ENCODE data around the gene IGFBP1.

IGFBP1 gene

DNA sequence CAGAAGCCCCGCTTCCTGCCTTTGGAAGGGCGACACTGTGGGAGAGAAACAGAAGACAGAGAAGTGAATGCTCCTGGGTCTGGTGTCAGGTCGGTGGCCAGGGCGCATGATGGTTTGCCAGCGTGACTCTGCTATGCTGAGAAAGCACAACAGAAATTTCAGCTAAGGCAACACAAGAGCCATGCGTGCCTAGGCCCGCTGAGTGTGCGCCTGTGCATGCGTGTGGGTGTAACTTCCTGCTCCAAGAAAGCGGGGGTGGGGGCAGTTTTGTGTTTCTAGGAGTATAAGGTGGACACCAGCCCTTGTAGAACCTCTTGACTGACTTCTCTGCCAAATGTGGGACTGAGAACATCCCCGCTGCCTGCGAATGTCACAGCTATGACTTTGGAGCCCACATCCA, 26.6 kb downstream of the IGFBP1 start:
- Histone ChIP-seq H3K9ac (ENCODE audit: low read depth, low read length, poor library complexity) (no peak overlapping the region), H3K14ac (ENCODE audit: low read length) (no peak overlapping the region), H3K79me1 (ENCODE audit: low read depth, low read length) (no peaks in the 10 kb centered on the region), H2AK5ac (ENCODE audit: low read depth, low read length) (no peak overlapping the region), H2AFZ (ENCODE audit: low read length) (no peak overlapping the region), H3K27me3 (ENCODE audit: control insufficient read depth in 3 of 3, insufficient read depth in 3 of 3, low read depth in 1 of 3, low read length in 3 of 3) (peaks cover 0 to 16% (median 2%) of the 10 kb centered on the region in 3 experiments), H3K4me1 (ENCODE audit: control insufficient read depth in 2 of 2, insufficient read depth in 1 of 2, low read depth in 1 of 2, low read length in 2 of 2) (peaks cover 0 to 10% of the 10 kb centered on the region in 2 donors), H3K36me3 (replicated peaks in 1 of 2; ENCODE audit: control insufficient read depth in 2 of 2, insufficient read depth in 2 of 2, low read length in 2 of 2) (peaks cover 31 to 49% of the 10 kb centered on the region in 2 donors), H3K4me3 (ENCODE audit: low read length in 2 of 2) (no peak overlapping the region), H2BK12ac (ENCODE audit: low read length) (no peak overlapping the region), H2BK120ac (ENCODE audit: low read depth, low read length) (no peak overlapping the region), H2BK5ac (ENCODE audit: low read length) (no peak overlapping the region), H4K91ac (ENCODE audit: low read depth, low read length, poor library complexity) (no peak overlapping the region), H3K4ac (ENCODE audit: low read length) (no peak overlapping the region), H3K27ac (replicated peaks; ENCODE audit: low read length) (no peak overlapping the region), H3K23ac (ENCODE audit: low read depth, low read length, poor library complexity) (no peak overlapping the region), H2BK15ac (ENCODE audit: low read length) (no peak overlapping the region), H3K9me3 (replicated peaks in 1 of 2; ENCODE audit: control insufficient read depth in 2 of 2, insufficient read depth in 1 of 2, low read depth in 1 of 2, low read length in 2 of 2) (no peaks in the 10 kb centered on the region), H4K8ac (ENCODE audit: low read depth, low read length) (no peak overlapping the region), H3K4me2 (ENCODE audit: insufficient read depth, low read length, poor library complexity, severe bottlenecking) (no peak overlapping the region), H3K18ac (ENCODE audit: low read length) (no peak overlapping the region)
- no peak for DNase-seq (ENCODE audit: low spot score)
- no CpG with 5 or more reads among the region's 12 CpGs for WGBS, 2 donors (ENCODE audit: extremely low coverage in 2 of 2, insufficient read length in 2 of 2, insufficient replicate concordance in 1 of 2)

DNA sequence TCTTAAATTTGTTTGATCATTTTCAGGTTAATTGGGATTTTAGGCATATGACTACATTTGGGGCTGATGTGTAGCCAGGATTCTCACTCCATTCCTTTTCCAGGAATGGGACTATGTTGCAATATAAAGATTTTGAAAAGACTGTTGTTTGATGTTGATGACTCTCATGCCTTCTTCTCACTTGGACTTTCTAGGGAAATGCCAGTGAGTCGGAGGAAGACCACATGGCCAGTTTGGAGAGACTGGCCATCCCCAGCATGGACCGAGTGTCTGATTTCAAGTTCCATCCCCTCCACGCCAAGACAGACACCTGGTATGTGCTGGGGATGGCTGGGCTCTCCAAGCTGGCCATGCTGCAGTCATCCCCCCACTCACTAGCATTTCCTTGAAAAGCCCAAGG, 27.3 kb downstream of the IGFBP1 start:
- no peak overlapping the region for H3K14ac ChIP-seq (ENCODE audit: low read length)
- no peak overlapping the region for H2BK12ac ChIP-seq (ENCODE audit: low read length)
- no peak for DNase-seq (ENCODE audit: low spot score)
- no peak overlapping the region for H3K27ac ChIP-seq (replicated peaks; ENCODE audit: low read length)
- H3K79me1 ChIP-seq (ENCODE audit: low read depth, low read length) = no peaks in the 10 kb centered on the region
- H3K27me3 ChIP-seq (ENCODE audit: control insufficient read depth in 3 of 3, insufficient read depth in 3 of 3, low read depth in 1 of 3, low read length in 3 of 3) = peaks cover 0 to 21% (median 9%) of the 10 kb centered on the region in 3 experiments
- peaks cover 31 to 49% of the 10 kb centered on the region in 2 donors for H3K36me3 ChIP-seq (replicated peaks in 1 of 2; ENCODE audit: control insufficient read depth in 2 of 2, insufficient read depth in 2 of 2, low read length in 2 of 2)
- no CpG with 5 or more reads among the region's 3 CpGs for WGBS, 2 donors (ENCODE audit: extremely low coverage in 2 of 2, insufficient read length in 2 of 2, insufficient replicate concordance in 1 of 2)
- no peak overlapping the region for H3K4me2 ChIP-seq (ENCODE audit: insufficient read depth, low read length, poor library complexity, severe bottlenecking)
- H3K18ac ChIP-seq (ENCODE audit: low read length) = no peak overlapping the region
- no peak overlapping the region for H3K9ac ChIP-seq (ENCODE audit: low read depth, low read length, poor library complexity)
- no peak overlapping the region for H3K4ac ChIP-seq (ENCODE audit: low read length)
- H3K4me3 ChIP-seq (ENCODE audit: low read length in 2 of 2) = no peak overlapping the region
- H4K91ac ChIP-seq (ENCODE audit: low read depth, low read length, poor library complexity) = no peak overlapping the region
- no peak overlapping the region for H4K8ac ChIP-seq (ENCODE audit: low read depth, low read length)
- H3K9me3 ChIP-seq (replicated peaks in 1 of 2; ENCODE audit: control insufficient read depth in 2 of 2, insufficient read depth in 1 of 2, low read depth in 1 of 2, low read length in 2 of 2) = no peaks in the 10 kb centered on the region
- H3K4me1 ChIP-seq (ENCODE audit: control insufficient read depth in 2 of 2, insufficient read depth in 1 of 2, low read depth in 1 of 2, low read length in 2 of 2) = peaks cover 0 to 10% of the 10 kb centered on the region in 2 donors
- H2BK15ac ChIP-seq (ENCODE audit: low read length) = no peak overlapping the region
- H2BK5ac ChIP-seq (ENCODE audit: low read length) = no peak overlapping the region
- no peak overlapping the region for H3K23ac ChIP-seq (ENCODE audit: low read depth, low read length, poor library complexity)
- H2BK120ac ChIP-seq (ENCODE audit: low read depth, low read length) = no peak overlapping the region
- H2AFZ ChIP-seq (ENCODE audit: low read length) = no peak overlapping the region
- no peak overlapping the region for H2AK5ac ChIP-seq (ENCODE audit: low read depth, low read length)

DNA sequence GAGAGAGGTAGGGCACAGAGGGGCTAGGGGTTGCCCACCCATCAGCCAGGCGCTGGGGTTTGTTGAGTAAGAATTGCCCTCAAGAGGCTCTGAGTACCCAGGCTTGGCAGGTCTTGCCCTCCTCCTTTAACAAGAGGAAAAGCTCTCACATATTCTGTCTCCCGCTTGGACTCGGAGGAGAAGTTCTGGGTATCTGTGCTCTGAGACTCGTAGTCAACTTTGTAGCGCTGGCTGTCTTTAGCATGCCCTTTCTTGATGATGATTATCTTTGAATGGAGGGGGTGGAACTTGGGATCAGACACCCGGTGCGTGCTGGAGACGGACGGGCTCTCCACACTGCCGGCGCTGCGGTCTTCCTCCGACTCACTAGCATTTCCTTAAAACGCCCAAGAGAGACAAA, 28.8 kb downstream of the IGFBP1 start:
- no peak for DNase-seq (ENCODE audit: low spot score)
- peaks cover 3 to 10% of the 10 kb centered on the region in 2 donors for H3K4me1 ChIP-seq (ENCODE audit: control insufficient read depth in 2 of 2, insufficient read depth in 1 of 2, low read depth in 1 of 2, low read length in 2 of 2)
- no peak overlapping the region for H3K4me2 ChIP-seq (ENCODE audit: insufficient read depth, low read length, poor library complexity, severe bottlenecking)
- WGBS, 2 donors (ENCODE audit: extremely low coverage in 2 of 2, insufficient read length in 2 of 2, insufficient replicate concordance in 1 of 2) = no CpG with 5 or more reads among the region's 14 CpGs
- H2BK15ac ChIP-seq (ENCODE audit: low read length) = no peak overlapping the region
- H4K8ac ChIP-seq (ENCODE audit: low read depth, low read length) = no peak overlapping the region
- H3K23ac ChIP-seq (ENCODE audit: low read depth, low read length, poor library complexity) = no peak overlapping the region
- no peak overlapping the region for H3K4me3 ChIP-seq (ENCODE audit: low read length in 2 of 2)
- H3K79me1 ChIP-seq (ENCODE audit: low read depth, low read length) = no peaks in the 10 kb centered on the region
- H2AK5ac ChIP-seq (ENCODE audit: low read depth, low read length) = no peak overlapping the region
- H2AFZ ChIP-seq (ENCODE audit: low read length) = no peak overlapping the region
- no peak overlapping the region for H3K27ac ChIP-seq (replicated peaks; ENCODE audit: low read length)
- H4K91ac ChIP-seq (ENCODE audit: low read depth, low read length, poor library complexity) = no peak overlapping the region
- H2BK120ac ChIP-seq (ENCODE audit: low read depth, low read length) = no peak overlapping the region
- no peak overlapping the region for H2BK12ac ChIP-seq (ENCODE audit: low read length)
- H3K4ac ChIP-seq (ENCODE audit: low read length) = no peak overlapping the region
- peaks cover 27 to 46% of the 10 kb centered on the region in 2 donors for H3K36me3 ChIP-seq (replicated peaks in 1 of 2; ENCODE audit: control insufficient read depth in 2 of 2, insufficient read depth in 2 of 2, low read length in 2 of 2)
- H3K18ac ChIP-seq (ENCODE audit: low read length) = no peak overlapping the region
- H3K14ac ChIP-seq (ENCODE audit: low read length) = no peak overlapping the region
- no peaks in the 10 kb centered on the region for H3K9me3 ChIP-seq (replicated peaks in 1 of 2; ENCODE audit: control insufficient read depth in 2 of 2, insufficient read depth in 1 of 2, low read depth in 1 of 2, low read length in 2 of 2)
- H3K9ac ChIP-seq (ENCODE audit: low read depth, low read length, poor library complexity) = no peak overlapping the region
- H2BK5ac ChIP-seq (ENCODE audit: low read length) = no peak overlapping the region
- H3K27me3 ChIP-seq (ENCODE audit: control insufficient read depth in 3 of 3, insufficient read depth in 3 of 3, low read depth in 1 of 3, low read length in 3 of 3) = peaks cover 0 to 26% (median 13%) of the 10 kb centered on the region in 3 experiments

DNA sequence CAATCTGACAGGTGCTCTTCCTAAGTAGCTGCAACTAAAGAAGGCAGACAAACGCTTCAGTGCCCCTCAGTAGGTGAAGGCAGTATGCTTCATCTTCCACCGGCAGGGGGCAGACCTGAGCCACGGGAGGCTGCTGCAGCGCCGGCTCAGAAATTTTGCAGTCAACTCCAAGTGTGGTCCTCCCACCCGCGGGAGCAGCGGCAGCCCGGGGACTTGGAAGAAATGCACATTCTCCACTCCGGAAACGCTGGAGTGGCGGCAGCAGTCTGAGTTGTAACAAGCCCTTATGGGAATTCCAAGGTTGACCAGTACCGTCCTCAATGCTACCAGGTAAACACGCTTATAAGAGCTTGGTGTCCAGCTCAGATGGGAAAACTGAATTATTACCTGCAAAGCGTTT, 29.4 kb downstream of the IGFBP1 start:
- H2BK120ac ChIP-seq (ENCODE audit: low read depth, low read length) = no peak overlapping the region
- H4K8ac ChIP-seq (ENCODE audit: low read depth, low read length) = no peak overlapping the region
- H2AFZ ChIP-seq (ENCODE audit: low read length) = peak overlapping the region; percentile 59
- H2AK5ac ChIP-seq (ENCODE audit: low read depth, low read length) = no peak overlapping the region
- peak overlapping the region; percentile 23 for H3K4me2 ChIP-seq (ENCODE audit: insufficient read depth, low read length, poor library complexity, severe bottlenecking)
- peaks cover 27 to 42% of the 10 kb centered on the region in 2 donors for H3K36me3 ChIP-seq (replicated peaks in 1 of 2; ENCODE audit: control insufficient read depth in 2 of 2, insufficient read depth in 2 of 2, low read length in 2 of 2)
- no CpG with 5 or more reads among the region's 15 CpGs for WGBS, 2 donors (ENCODE audit: extremely low coverage in 2 of 2, insufficient read length in 2 of 2, insufficient replicate concordance in 1 of 2)
- DNase-seq (ENCODE audit: low spot score) = peak; percentile 67
- no peak overlapping the region for H3K18ac ChIP-seq (ENCODE audit: low read length)
- H3K4me1 ChIP-seq (ENCODE audit: control insufficient read depth in 2 of 2, insufficient read depth in 1 of 2, low read depth in 1 of 2, low read length in 2 of 2) = peaks cover 5 to 10% of the 10 kb centered on the region in 2 donors
- no peaks in the 10 kb centered on the region for H3K79me1 ChIP-seq (ENCODE audit: low read depth, low read length)
- no peaks in the 10 kb centered on the region for H3K9me3 ChIP-seq (replicated peaks in 1 of 2; ENCODE audit: control insufficient read depth in 2 of 2, insufficient read depth in 1 of 2, low read depth in 1 of 2, low read length in 2 of 2)
- no peak overlapping the region for H3K14ac ChIP-seq (ENCODE audit: low read length)
- peak overlapping the region in 1 of 2 donors; percentile 27 for H3K4me3 ChIP-seq (ENCODE audit: low read length in 2 of 2)
- no peak overlapping the region for H2BK15ac ChIP-seq (ENCODE audit: low read length)
- H2BK5ac ChIP-seq (ENCODE audit: low read length) = no peak overlapping the region
- H4K91ac ChIP-seq (ENCODE audit: low read depth, low read length, poor library complexity) = no peak overlapping the region
- H2BK12ac ChIP-seq (ENCODE audit: low read length) = no peak overlapping the region
- H3K27ac ChIP-seq (replicated peaks; ENCODE audit: low read length) = no peak overlapping the region
- no peak overlapping the region for H3K4ac ChIP-seq (ENCODE audit: low read length)
- H3K23ac ChIP-seq (ENCODE audit: low read depth, low read length, poor library complexity) = peak overlapping the region; percentile 60
- peaks cover 0 to 26% (median 13%) of the 10 kb centered on the region in 3 experiments for H3K27me3 ChIP-seq (ENCODE audit: control insufficient read depth in 3 of 3, insufficient read depth in 3 of 3, low read depth in 1 of 3, low read length in 3 of 3)
- H3K9ac ChIP-seq (ENCODE audit: low read depth, low read length, poor library complexity) = no peak overlapping the region

Measured in neuronal stem cell (in vitro differentiated cells).